ENCODE data around the gene PTPRS. TPM values are rescaled to one million over a fixed set of nuclear protein-coding genes. Genes with fewer than 3 reads are reported as not detected.
"Not testable (repeated sequence)": the region's sequence is repeated elsewhere in the genome, so short reads cannot be mapped to it uniquely, and the experiment has no call there.

Gene PTPRS
- total RNA-seq, 1 experiment from 2014 or later = 93.0 TPM

DNA sequence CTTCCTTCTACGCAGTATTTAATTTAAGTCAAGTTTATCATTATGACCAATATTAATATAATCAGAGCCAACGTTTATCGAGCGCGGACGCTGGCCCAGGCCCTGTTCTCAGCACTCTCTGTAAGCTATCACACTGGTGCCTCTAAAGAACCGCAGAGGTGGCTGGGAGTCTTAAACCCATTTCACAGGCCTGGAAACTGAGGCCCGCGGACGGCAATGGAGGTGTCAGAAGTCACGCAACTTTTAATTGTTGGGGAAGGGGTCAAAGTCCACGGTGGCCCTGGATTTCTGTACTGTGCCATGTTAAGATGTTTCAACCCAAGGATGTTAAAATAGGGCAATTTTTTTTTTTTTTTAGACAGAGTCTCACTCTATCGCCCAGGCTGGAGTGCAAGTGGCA, 8.8 kb downstream of the PTPRS start:
- Mint-ChIP-seq H3K27ac (ENCODE audit: unreplicated experiment) (no peak overlapping the region), H3K9me3 (ENCODE audit: low read depth, unreplicated experiment) (no peaks in the 10 kb centered on the region), H3K36me3 (ENCODE audit: insufficient read depth, unreplicated experiment) (no peaks in the 10 kb centered on the region), H3K27me3 (ENCODE audit: unreplicated experiment) (no peaks in the 10 kb centered on the region), H3K4me3 (ENCODE audit: low read depth, unreplicated experiment) (no peak overlapping the region), H3K4me1 (ENCODE audit: low read depth, unreplicated experiment) (no peaks in the 10 kb centered on the region)
- DNase-seq = no peak
- intact Hi-C loops (cut with micrococcal nuclease; ENCODE audit: unreplicated experiment) = no loop called here
- TF ChIP-seq, protein P1, sequence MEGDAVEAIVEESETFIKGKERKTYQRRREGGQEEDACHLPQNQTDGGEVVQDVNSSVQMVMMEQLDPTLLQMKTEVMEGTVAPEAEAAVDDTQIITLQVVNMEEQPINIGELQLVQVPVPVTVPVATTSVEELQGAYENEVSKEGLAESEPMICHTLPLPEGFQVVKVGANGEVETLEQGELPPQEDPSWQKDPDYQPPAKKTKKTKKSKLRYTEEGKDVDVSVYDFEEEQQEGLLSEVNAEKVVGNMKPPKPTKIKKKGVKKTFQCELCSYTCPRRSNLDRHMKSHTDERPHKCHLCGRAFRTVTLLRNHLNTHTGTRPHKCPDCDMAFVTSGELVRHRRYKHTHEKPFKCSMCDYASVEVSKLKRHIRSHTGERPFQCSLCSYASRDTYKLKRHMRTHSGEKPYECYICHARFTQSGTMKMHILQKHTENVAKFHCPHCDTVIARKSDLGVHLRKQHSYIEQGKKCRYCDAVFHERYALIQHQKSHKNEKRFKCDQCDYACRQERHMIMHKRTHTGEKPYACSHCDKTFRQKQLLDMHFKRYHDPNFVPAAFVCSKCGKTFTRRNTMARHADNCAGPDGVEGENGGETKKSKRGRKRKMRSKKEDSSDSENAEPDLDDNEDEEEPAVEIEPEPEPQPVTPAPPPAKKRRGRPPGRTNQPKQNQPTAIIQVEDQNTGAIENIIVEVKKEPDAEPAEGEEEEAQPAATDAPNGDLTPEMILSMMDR (IDR thresholded peaks at IDR 0.05; ENCODE audit: unreplicated experiment) = no peak
- CTCF ChIA-PET = interaction anchor here (0.6 kb wide), 1 partner anchor 57 kb away, joined by 3 read pairs; no protein-coding TSS in a partner anchor
- BruUV-seq (replicated peaks) = no TSS peak

- no peak overlapping the region for H3K27ac Mint-ChIP-seq (ENCODE audit: unreplicated experiment)
- H3K27me3 Mint-ChIP-seq (ENCODE audit: unreplicated experiment) = no peaks in the 10 kb centered on the region
- no TSS peak for BruUV-seq (replicated peaks)
Observed at GRCh38 chr19:5330307-5330720, 10.3 kb downstream of the PTPRS start.

DNA sequence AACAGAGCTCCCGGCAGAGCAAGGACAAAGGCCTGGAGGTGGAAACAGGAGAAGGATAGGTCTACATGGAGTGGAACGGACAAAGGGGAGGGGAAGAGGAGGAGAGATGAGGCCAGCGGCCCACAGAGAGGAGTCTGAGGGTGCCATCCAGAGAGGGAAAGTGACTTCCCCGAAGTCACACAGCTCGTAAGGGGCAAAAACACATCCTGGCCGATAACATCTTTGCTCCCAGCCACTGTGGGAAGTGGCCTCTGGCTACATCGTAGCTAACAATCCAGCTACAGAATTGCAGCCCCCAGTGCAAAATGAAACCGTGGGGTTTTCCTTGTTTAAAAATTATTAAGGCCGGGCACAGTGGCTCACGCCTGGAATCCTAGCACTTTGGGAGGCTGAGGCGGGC, 11.5 kb downstream of the PTPRS start:
- TF ChIP-seq, protein P1 (IDR thresholded peaks at IDR 0.05; ENCODE audit: unreplicated experiment) = no peak
- CTCF ChIA-PET = no interaction called here
- intact Hi-C loops (cut with micrococcal nuclease; ENCODE audit: unreplicated experiment) = no loop called here
- Mint-ChIP-seq H3K4me1 (ENCODE audit: low read depth, unreplicated experiment) (no peaks in the 10 kb centered on the region), H3K27me3 (ENCODE audit: unreplicated experiment) (no peaks in the 10 kb centered on the region), H3K36me3 (ENCODE audit: insufficient read depth, unreplicated experiment) (peaks cover 5% of the 10 kb centered on the region), H3K27ac (ENCODE audit: unreplicated experiment) (no peak overlapping the region), H3K4me3 (ENCODE audit: low read depth, unreplicated experiment) (no peak overlapping the region), H3K9me3 (ENCODE audit: low read depth, unreplicated experiment) (no peaks in the 10 kb centered on the region)
- no TSS peak for BruUV-seq (replicated peaks)
- no peak for DNase-seq

More at GRCh38 chr19:5330307-5330720, 10.3 kb downstream of the PTPRS start:
- CTCF ChIA-PET = no interaction called here
- Mint-ChIP-seq H3K36me3 (ENCODE audit: insufficient read depth, unreplicated experiment) (peaks cover 4% of the 10 kb centered on the region), H3K4me1 (ENCODE audit: low read depth, unreplicated experiment) (no peaks in the 10 kb centered on the region), H3K9me3 (ENCODE audit: low read depth, unreplicated experiment) (no peaks in the 10 kb centered on the region), H3K4me3 (ENCODE audit: low read depth, unreplicated experiment) (no peak overlapping the region)
- DNase-seq = no peak
- TF ChIP-seq, protein P1 (IDR thresholded peaks at IDR 0.05; ENCODE audit: unreplicated experiment) = no peak
- intact Hi-C loops (cut with micrococcal nuclease; ENCODE audit: unreplicated experiment) = no loop called here

DNA sequence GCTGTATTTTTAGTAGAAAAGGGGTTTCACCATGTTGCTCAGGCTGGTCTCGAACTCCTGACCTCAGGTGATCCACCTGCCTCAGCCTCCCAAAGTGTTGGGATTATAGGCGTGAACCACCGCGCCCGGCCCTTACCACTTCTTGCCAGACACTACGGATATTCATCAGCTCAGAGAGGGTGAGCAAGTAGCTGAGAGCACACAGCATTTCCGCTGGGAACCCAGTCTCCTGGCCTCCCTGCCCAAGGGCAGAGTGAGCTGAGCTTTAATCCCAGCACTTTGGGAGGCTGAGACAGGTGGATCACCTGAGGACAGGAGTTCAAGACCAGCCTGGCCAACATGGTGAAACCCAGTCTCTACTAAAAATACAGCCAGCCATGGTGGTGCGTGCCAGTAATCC, 12.2 kb downstream of the PTPRS start:
- H3K27me3 Mint-ChIP-seq (ENCODE audit: unreplicated experiment); BruUV-seq (replicated peaks); DNase-seq; H3K4me1 Mint-ChIP-seq (ENCODE audit: low read depth, unreplicated experiment); H3K36me3 Mint-ChIP-seq (ENCODE audit: insufficient read depth, unreplicated experiment); H3K4me3 Mint-ChIP-seq (ENCODE audit: low read depth, unreplicated experiment); intact Hi-C loops (cut with micrococcal nuclease; ENCODE audit: unreplicated experiment); H3K27ac Mint-ChIP-seq (ENCODE audit: unreplicated experiment); CTCF ChIA-PET; H3K9me3 Mint-ChIP-seq (ENCODE audit: low read depth, unreplicated experiment): not testable (repeated sequence)

DNA sequence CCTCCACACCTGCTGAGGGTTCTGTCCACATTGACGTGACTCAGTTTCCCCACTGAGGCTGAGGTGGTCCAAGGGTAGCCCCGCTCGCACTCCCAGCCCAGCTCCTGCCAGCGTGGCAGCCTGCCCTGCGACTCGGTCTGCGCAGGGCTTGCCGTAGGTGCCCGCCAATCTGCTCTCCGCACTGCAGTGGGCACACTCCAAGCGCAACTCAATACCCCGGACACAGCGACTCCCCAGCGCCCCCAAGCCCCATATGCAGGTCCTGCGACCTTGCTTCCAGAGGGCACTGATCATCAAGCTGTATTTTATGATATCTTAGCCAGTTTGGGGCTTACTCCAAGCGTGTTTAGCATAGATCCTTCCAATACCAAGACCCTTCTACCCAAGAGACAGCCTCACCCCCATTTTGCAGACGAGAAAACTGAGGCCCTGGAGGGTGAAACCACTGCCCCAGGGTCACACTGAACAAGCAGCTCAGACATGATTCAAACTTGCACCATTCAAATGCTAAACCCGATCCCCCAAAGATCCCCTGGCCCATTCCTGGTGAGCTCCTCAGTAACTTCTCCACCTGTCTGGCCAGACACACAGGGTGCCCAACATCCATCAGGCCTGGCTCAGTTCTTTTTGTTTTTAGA, 13.5 kb downstream of the PTPRS start:
- CTCF ChIA-PET = no interaction called here
- no peak overlapping the region for H3K27ac Mint-ChIP-seq (ENCODE audit: unreplicated experiment)
- intact Hi-C loops (cut with micrococcal nuclease; ENCODE audit: unreplicated experiment) = no loop called here

More for the DNA sequence above, 13.5 kb downstream of the PTPRS start:
- no peak overlapping the region for H3K4me3 Mint-ChIP-seq (ENCODE audit: low read depth, unreplicated experiment)
- H3K4me1 Mint-ChIP-seq (ENCODE audit: low read depth, unreplicated experiment) = no peaks in the 10 kb centered on the region
- H3K9me3 Mint-ChIP-seq (ENCODE audit: low read depth, unreplicated experiment) = no peaks in the 10 kb centered on the region
- H3K27me3 Mint-ChIP-seq (ENCODE audit: unreplicated experiment) = no peaks in the 10 kb centered on the region
- no TSS peak for BruUV-seq (replicated peaks)
- H3K36me3 Mint-ChIP-seq (ENCODE audit: insufficient read depth, unreplicated experiment) = peaks cover 5% of the 10 kb centered on the region
- DNase-seq = no peak
- TF ChIP-seq, protein P1 (IDR thresholded peaks at IDR 0.05; ENCODE audit: unreplicated experiment) = no peak

Data from Calu3 (cell line).